ENCODE data around the gene HNRNPC. TPM values are rescaled to one million over a fixed set of nuclear protein-coding genes. Genes with fewer than 3 reads are reported as not detected.

Gene HNRNPC
- polyA plus RNA-seq, 2 of the 4 experiments (the other 2 are of a cell fraction) = 1,057 to 1,069 TPM

- no peaks in the 10 kb centered on the region for H3K9me3 ChIP-seq
- peaks cover 71% of the 10 kb centered on the region; the same call in 2 of the 3 replicates for H3K4me1 ChIP-seq
- H3K27ac ChIP-seq = no peak overlapping the region
- H3K4me2 ChIP-seq = no peak overlapping the region
- TF ChIP-seq HOXB13 (CRISPR knock-in tag; IDR thresholded peaks at IDR 0.05; ENCODE audit: low read depth) (no peak), RAD21 (conservative IDR thresholded peaks at IDR 0.05 in 1 of 2, IDR thresholded peaks at IDR 0.05 in 1 of 2) (peak in 1 of 2 experiments; percentile 20; a peak in 1 of 5 replicates), SREBF2 (IDR thresholded peaks at IDR 0.05) (no peak), CBX8 (IDR thresholded peaks at IDR 0.05) (no peak), RNF2 (IDR thresholded peaks at IDR 0.05; ENCODE audit: borderline replicate concordance, low read depth) (no peak)
- TF ChIP-seq, protein P1, sequence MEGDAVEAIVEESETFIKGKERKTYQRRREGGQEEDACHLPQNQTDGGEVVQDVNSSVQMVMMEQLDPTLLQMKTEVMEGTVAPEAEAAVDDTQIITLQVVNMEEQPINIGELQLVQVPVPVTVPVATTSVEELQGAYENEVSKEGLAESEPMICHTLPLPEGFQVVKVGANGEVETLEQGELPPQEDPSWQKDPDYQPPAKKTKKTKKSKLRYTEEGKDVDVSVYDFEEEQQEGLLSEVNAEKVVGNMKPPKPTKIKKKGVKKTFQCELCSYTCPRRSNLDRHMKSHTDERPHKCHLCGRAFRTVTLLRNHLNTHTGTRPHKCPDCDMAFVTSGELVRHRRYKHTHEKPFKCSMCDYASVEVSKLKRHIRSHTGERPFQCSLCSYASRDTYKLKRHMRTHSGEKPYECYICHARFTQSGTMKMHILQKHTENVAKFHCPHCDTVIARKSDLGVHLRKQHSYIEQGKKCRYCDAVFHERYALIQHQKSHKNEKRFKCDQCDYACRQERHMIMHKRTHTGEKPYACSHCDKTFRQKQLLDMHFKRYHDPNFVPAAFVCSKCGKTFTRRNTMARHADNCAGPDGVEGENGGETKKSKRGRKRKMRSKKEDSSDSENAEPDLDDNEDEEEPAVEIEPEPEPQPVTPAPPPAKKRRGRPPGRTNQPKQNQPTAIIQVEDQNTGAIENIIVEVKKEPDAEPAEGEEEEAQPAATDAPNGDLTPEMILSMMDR (IDR thresholded peaks at IDR 0.05) = peak; percentile 37; the same call in 2 of the 3 replicates
- TF ChIP-seq, protein P2, sequence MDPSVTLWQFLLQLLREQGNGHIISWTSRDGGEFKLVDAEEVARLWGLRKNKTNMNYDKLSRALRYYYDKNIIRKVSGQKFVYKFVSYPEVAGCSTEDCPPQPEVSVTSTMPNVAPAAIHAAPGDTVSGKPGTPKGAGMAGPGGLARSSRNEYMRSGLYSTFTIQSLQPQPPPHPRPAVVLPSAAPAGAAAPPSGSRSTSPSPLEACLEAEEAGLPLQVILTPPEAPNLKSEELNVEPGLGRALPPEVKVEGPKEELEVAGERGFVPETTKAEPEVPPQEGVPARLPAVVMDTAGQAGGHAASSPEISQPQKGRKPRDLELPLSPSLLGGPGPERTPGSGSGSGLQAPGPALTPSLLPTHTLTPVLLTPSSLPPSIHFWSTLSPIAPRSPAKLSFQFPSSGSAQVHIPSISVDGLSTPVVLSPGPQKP (IDR thresholded peaks at IDR 0.05; ENCODE audit: low read depth, low read length) = no peak
- POLR2A ChIA-PET = no interaction called here
- ATAC-seq (peak; percentile 72 to 88), FAIRE-seq (no peak), DNase-seq (ENCODE audit: low read depth in 1 of 2, low spot score in 1 of 2) (peak in 1 of 2 experiments; percentile 48)
- CTCF ChIA-PET = interaction anchor here (0.6 to 1.0 kb wide), 4 partner anchors 8 to 205 kb away, joined by 3 to 5 read pairs (median 4); no protein-coding TSS in a partner anchor
- H3K4me3 ChIP-seq = no peak overlapping the region
- 60% methylated on average over 8 of the region's 8 CpGs for WGBS (ENCODE audit: missing lambda C conversion rate)
Measured at GRCh38 chr14:21233457-21234076, 35.7 kb downstream of the HNRNPC start.

GRCh38 chr14:21231020-21231652 is 38.1 kb downstream of the HNRNPC start:
- TF ChIP-seq KDM1A (IDR thresholded peaks at IDR 0.05; ENCODE audit: low read depth) (no peak), HMGXB4 (CRISPR knock-in tag; IDR thresholded peaks at IDR 0.05; ENCODE audit: borderline replicate concordance) (no peak), POLR2AphosphoS2 (conservative IDR thresholded peaks at IDR 0.05; ENCODE audit: low read length) (no peak), EP300 (IDR thresholded peaks at IDR 0.05) (no peak)
- TF ChIP-seq, protein P3, sequence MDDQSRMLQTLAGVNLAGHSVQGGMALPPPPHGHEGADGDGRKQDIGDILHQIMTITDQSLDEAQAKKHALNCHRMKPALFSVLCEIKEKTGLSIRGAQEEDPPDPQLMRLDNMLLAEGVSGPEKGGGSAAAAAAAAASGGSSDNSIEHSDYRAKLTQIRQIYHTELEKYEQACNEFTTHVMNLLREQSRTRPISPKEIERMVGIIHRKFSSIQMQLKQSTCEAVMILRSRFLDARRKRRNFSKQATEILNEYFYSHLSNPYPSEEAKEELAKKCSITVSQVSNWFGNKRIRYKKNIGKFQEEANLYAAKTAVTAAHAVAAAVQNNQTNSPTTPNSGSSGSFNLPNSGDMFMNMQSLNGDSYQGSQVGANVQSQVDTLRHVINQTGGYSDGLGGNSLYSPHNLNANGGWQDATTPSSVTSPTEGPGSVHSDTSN (IDR thresholded peaks at IDR 0.05) = no peak
- TF ChIP-seq, protein P1 (IDR thresholded peaks at IDR 0.05) = no peak
- Histone ChIP-seq H3K9me3 (no peaks in the 10 kb centered on the region), H3K4me3 (no peak overlapping the region), H3K4me2 (no peak overlapping the region), H3K4me1 (peaks cover 64% of the 10 kb centered on the region), H3K27ac (no peak overlapping the region)
- ATAC-seq (no peak), FAIRE-seq (no peak), DNase-seq (ENCODE audit: low read depth in 1 of 2, low spot score in 1 of 2) (no peak)
- POLR2A ChIA-PET = no interaction called here
- 84% methylated on average over 14 of the region's 14 CpGs for WGBS (ENCODE audit: missing lambda C conversion rate)
- CTCF ChIA-PET = interaction anchor here (0.5 to 2.0 kb wide), 5 partner anchors 8 to 162 kb away, joined by 3 to 6 read pairs (median 6); no protein-coding TSS in a partner anchor
